DND-41 (cell line): ENCODE results near the gene EYS.

Experiments used
- ATAC-seq: fragments of 200-7000 bp; cut with Tn5 transposase; 3 replicates; pipeline ENCODE4 v1.9.1; 2021; ENCODE audit warnings: low read depth; ENCODE audit not compliant: insufficient read depth
- DNase-seq: peaks from one replicate; pipeline ENCODE4 v3.0.0-alpha.2; 2020
- H2AFZ ChIP-seq: 2 replicates; pipeline ENCODE4 v1.6.0; 2012; ENCODE audit warnings: low read depth, low read length
- H3K27ac ChIP-seq: 2 replicates; pipeline ENCODE4 v1.5.1; 2012; ENCODE audit warnings: low read length, inconsistent platforms
- H3K27me3 ChIP-seq: fragments of 200-600 bp; sonication (generic); 2 replicates; pipeline ENCODE4 v1.6.0; 2012; ENCODE audit warnings: low read length, mild to moderate bottlenecking, inconsistent platforms; ENCODE audit not compliant: insufficient read depth, poor library complexity
- H3K36me3 ChIP-seq: 2 replicates; pipeline ENCODE4 v1.5.1; 2012; ENCODE audit warnings: low read length, inconsistent platforms; ENCODE audit not compliant: insufficient read depth
- H3K4me1 ChIP-seq: 2 replicates; pipeline ENCODE4 v1.5.1; 2012; ENCODE audit warnings: mild to moderate bottlenecking, low read length; ENCODE audit not compliant: insufficient read depth
- H3K4me2 ChIP-seq: 2 replicates; pipeline ENCODE4 v1.6.0; 2012; ENCODE audit warnings: mild to moderate bottlenecking, moderate library complexity, low read length, inconsistent platforms; ENCODE audit not compliant: insufficient read depth
- H3K4me3 ChIP-seq, 2 experiments: fragments of 200-600 bp in 1 of 2; shearing (Covaris generic) in 1 of 2; 2 replicates each; pipeline ENCODE4 v1.5.1; 2012 to 2016; ENCODE audit warnings: inconsistent platforms in 2 of 2, low read length in 2 of 2, mild to moderate bottlenecking in 2 of 2, low read depth in 1 of 2, moderate library complexity in 1 of 2
- H3K79me2 ChIP-seq: 2 replicates; pipeline ENCODE4 v1.6.0; 2012; ENCODE audit warnings: low read length, inconsistent platforms; ENCODE audit not compliant: insufficient read depth
- H3K9ac ChIP-seq: 2 replicates; pipeline ENCODE4 v1.6.0; 2012; ENCODE audit warnings: low read depth, mild to moderate bottlenecking, inconsistent platforms, low read length, moderate library complexity
- H3K9me3 ChIP-seq: 2 replicates; pipeline ENCODE4 v1.5.1; 2012; ENCODE audit warnings: low read length, moderate library complexity, mild to moderate bottlenecking, inconsistent platforms; ENCODE audit not compliant: insufficient read depth, severe bottlenecking
- H4K20me1 ChIP-seq: 2 replicates; pipeline ENCODE4 v1.6.0; 2012; ENCODE audit warnings: low read length; ENCODE audit not compliant: insufficient read depth
- EZH2 ChIP-seq: IDR thresholded peaks from 3 replicates; pipeline ENCODE4 v1.6.1; 2012; ENCODE audit warnings: borderline replicate concordance, low read depth, mild to moderate bottlenecking, moderate library complexity, low read length, inconsistent platforms; ENCODE audit not compliant: severe bottlenecking
- TF ChIP-seq, protein P1 (sequence below): IDR thresholded peaks from 2 replicates; pipeline ENCODE4 v1.5.1; 2012; ENCODE audit warnings: borderline replicate concordance, low read length, moderate library complexity, mild to moderate bottlenecking; ENCODE audit not compliant: poor library complexity, severe bottlenecking; ENCODE audit errors: extremely low read depth

Gene EYS

GRCh38 chr6:65091561-65091960 is 615.5 kb downstream of the EYS start:
- peaks cover 15% of the 10 kb centered on the region for H3K9me3 ChIP-seq
- no peak overlapping the region for H3K9ac ChIP-seq
- no peak overlapping the region for H3K4me3 ChIP-seq
- no peak for DNase-seq
- no peak overlapping the region for H3K4me2 ChIP-seq
- TF ChIP-seq, protein P1, sequence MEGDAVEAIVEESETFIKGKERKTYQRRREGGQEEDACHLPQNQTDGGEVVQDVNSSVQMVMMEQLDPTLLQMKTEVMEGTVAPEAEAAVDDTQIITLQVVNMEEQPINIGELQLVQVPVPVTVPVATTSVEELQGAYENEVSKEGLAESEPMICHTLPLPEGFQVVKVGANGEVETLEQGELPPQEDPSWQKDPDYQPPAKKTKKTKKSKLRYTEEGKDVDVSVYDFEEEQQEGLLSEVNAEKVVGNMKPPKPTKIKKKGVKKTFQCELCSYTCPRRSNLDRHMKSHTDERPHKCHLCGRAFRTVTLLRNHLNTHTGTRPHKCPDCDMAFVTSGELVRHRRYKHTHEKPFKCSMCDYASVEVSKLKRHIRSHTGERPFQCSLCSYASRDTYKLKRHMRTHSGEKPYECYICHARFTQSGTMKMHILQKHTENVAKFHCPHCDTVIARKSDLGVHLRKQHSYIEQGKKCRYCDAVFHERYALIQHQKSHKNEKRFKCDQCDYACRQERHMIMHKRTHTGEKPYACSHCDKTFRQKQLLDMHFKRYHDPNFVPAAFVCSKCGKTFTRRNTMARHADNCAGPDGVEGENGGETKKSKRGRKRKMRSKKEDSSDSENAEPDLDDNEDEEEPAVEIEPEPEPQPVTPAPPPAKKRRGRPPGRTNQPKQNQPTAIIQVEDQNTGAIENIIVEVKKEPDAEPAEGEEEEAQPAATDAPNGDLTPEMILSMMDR: no peak
- TF ChIP-seq EZH2: no peak
- H2AFZ ChIP-seq: no peak overlapping the region
- no peaks in the 10 kb centered on the region for H3K4me1 ChIP-seq
- no peak for ATAC-seq
- no peaks in the 10 kb centered on the region for H4K20me1 ChIP-seq
- no peaks in the 10 kb centered on the region for H3K36me3 ChIP-seq
- no peak overlapping the region for H3K27ac ChIP-seq
- no peaks in the 10 kb centered on the region for H3K27me3 ChIP-seq
- H3K79me2 ChIP-seq: no peaks in the 10 kb centered on the region

DNA sequence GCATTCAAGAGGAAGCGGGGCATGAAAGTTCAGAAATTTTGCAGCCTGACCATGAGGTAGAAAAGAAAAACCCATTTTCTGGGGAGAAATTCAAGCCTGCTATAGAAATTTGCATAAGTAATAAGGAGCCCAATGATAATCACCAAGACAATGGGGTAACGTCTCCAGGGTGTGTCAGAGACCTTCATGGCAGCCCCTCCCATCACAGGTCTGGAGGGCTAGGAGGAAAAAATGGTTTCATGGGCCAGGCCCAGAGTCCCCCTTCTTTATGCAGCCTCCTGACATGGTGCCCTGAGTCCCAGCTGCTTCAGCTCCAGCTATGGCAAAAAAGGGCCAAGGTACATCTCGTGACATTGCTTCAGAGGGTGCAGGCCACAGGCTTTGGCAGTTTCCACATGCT is 618.5 kb downstream of the EYS start:
- Histone ChIP-seq H3K36me3 (no peaks in the 10 kb centered on the region), H3K4me2 (no peak overlapping the region), H4K20me1 (no peaks in the 10 kb centered on the region), H3K9me3 (peaks cover 15% of the 10 kb centered on the region), H2AFZ (no peak overlapping the region), H3K27ac (no peak overlapping the region), H3K4me3 (no peak overlapping the region), H3K9ac (no peak overlapping the region), H3K27me3 (no peaks in the 10 kb centered on the region), H3K79me2 (no peaks in the 10 kb centered on the region), H3K4me1 (no peaks in the 10 kb centered on the region)
- DNase-seq (no peak), ATAC-seq (no peak)
- no peak for TF ChIP-seq EZH2
- TF ChIP-seq, protein P1: no peak

DNA sequence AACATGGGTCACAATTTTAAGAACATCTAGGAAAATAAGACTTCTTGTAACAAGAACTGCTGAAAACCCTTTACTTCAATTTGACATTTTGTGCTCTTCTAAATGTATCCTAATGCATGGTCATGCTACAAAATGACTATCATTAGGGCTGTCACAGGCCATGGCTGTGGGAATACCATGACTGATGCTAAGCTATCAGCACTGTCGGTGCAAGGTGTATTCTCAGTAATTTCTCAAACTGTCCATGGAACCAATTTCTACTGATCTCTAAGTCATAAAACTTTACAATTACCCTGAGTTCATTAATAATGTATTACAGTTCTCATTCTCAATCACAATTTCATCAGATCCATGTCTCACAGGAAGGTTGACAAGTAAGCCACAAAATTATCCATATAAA is 625.3 kb downstream of the EYS start:
- DNase-seq: no peak
- Histone ChIP-seq H3K4me1 (no peaks in the 10 kb centered on the region), H2AFZ (no peak overlapping the region), H3K9me3 (no peaks in the 10 kb centered on the region), H4K20me1 (no peaks in the 10 kb centered on the region), H3K27me3 (no peaks in the 10 kb centered on the region), H3K27ac (no peak overlapping the region), H3K4me3 (no peak overlapping the region), H3K79me2 (no peaks in the 10 kb centered on the region), H3K4me2 (no peak overlapping the region), H3K36me3 (no peaks in the 10 kb centered on the region), H3K9ac (no peak overlapping the region)
- ATAC-seq: no peak
- TF ChIP-seq, protein P1: no peak
- no peak for TF ChIP-seq EZH2

DNA sequence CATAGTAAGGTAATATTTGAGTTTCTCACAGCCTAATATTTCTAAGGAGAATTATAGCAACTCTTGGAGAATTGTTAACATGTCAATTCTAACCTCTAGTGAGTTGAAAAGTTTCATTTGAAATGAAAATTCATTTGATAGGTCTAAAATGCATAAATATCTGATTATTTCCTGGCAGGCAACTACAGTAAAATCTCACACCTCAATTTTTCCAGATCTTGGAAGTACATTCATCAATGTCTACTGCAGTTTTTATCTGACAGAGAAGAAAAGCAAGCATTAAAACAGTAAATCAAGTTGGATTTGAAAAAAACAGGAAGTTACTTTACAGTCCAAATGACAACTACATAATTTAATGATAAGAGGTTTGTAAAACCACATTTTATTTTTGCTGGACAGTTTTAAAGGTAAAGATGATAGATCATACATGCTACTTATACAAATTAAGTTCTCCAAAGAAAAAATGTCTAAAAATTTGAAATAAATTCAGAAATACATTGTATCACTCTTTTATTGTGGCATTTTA is 631.3 kb downstream of the EYS start:
- ATAC-seq (no peak), DNase-seq (no peak)
- Histone ChIP-seq H3K27me3 (no peaks in the 10 kb centered on the region), H4K20me1 (no peaks in the 10 kb centered on the region), H3K79me2 (no peaks in the 10 kb centered on the region), H3K4me1 (no peaks in the 10 kb centered on the region), H3K4me2 (no peak overlapping the region), H2AFZ (no peak overlapping the region), H3K4me3 (no peak overlapping the region), H3K36me3 (no peaks in the 10 kb centered on the region), H3K9ac (no peak overlapping the region), H3K9me3 (no peaks in the 10 kb centered on the region), H3K27ac (no peak overlapping the region)
- TF ChIP-seq, protein P1: no peak
- no peak for TF ChIP-seq EZH2
